ENCODE measurements around the gene EIF3K.

EIF3K gene

DNA sequence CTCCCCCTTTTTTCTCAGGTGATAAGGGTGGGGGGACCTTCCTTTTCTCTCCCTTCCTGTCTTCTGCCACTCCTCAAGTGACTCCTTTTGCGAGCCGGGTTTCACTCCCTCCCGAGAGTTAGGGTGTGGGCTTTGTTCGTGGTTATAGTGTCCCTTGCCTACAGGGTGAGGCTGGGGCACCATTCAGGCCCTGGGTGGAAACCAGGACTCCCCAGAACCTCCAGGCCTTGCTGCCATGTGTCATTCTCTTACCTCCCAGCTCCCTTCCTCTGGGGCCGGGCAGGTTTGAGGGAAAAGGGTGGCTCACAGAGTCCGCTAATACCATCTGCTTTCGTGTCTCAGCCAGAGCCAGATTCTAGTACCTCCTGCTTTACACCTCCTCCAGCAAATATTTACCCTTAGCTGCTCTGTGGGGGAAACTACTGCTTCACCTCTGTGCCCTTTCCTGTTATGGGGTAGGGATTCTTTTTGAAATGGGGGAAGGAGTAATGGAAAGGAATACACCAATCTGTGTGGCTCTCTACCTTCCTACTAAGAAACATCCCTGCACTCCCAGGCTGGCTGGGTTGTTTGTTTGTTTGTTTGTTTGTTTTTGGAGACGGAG lies 31.3 kb downstream of the EIF3K start:
- DNase-seq: no peak

DNA sequence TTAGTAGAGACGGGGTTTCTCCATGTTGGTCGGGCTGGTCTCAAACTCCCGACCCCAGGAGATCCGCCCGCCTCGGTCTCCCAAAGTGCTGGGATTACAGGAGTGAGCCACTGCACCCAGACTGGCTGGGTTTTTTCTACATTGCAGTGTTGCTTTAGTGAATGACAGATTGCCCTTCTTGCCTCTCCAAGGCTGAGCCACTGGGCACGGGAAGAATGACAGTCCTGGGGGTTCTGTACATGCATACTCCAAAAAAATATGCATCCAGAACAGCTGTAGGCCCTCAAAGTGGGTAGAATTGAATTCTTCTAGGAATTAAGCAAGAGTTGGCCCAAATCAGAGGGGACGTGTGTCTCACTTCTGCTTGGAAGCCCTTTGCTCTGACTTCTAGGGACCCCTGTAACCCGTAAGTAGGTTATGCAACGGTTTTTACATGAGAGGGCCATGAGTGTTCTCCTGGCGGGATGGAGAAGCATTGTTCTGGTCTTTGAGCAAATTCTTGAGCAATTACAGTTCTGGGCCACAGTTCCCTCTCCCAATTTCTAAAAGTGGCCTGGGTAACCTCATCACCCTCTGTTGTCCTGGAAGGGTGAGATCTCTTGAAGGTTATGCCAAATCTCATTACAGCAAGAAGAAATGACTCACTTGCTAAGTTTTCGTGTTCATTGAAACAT lies 32.1 kb downstream of the EIF3K start:
- DNase-seq: peak; percentile 72

DNA sequence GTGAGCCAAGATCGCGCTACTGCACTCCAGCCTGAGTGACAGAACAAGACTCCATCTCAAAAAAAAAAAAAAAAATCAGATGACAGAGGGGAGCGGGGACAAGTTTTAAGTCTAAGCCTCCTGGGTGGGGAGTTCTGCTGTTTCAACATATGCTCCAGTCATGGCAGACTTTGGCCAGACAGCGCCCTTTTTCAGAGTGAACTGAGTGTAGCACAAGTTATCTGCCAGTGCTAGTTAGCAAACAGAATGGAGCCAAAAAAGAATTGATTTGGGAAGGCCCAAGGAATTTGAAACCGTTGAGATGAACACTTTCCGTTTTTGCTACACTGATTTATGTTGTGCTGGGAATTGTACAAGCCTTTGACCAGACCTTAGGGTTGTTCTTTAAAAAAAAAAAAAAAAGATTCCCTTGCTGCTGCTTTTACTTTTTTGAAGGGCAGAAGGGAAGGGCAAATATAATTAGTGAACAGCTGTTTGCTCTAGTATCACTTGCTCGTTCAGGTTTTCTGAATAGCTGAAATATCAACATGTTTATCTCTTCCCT lies 34.1 kb downstream of the EIF3K start:
- peak; percentile 45 for DNase-seq

DNA sequence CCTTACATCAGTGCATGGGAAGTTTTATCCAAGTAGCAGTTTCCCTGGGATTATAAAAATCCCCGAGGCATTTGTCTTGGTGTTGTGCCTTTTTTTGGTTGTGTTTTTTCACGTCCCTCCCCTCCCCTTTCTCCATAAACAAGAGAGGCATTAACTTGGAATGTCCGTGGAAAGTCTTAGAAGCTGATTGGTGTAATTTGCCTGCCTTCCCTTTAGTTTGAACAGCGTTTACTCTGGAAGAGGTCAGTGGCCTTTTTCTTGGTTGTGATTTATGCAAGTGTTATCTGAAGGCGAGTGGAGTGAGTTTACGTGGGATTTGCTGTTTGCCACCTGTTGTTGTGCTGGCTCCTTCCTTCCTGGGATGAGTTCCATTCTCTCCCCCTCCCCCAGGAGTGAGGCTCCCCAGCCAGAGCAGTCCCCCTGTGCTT lies 35.7 kb downstream of the EIF3K start:
- DNase-seq: peak; percentile 77

DNA sequence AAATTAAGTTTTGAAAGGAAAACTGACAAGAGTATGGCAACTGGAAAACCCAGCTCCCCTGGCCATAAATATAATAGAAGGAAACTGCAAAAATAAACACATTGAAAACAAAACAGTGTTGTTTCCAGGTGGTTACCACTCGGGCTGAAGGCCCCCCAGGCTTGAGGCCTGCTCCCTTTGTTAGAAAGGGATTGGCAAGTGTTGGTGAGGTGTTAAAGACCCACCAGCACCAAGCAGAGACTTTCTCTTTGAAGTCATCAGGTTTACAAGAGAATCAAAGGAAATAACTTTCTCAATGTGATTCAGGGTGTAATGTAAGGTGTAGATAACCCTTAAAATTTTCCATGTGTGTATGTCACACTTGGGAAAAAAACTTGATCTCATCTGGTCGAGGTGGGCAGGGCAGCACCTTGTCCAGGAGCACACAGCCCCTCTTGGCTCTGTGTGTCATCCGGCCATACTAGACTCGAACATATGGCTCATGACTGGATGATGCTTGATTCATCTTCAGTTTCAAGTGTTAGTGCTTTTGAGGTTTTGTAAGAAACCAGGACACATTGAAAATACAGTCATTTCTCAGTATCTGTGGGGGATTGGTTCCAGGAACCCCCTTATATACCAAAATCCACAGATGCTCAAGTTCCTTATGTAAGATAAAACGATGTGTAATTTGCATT lies 36.3 kb downstream of the EIF3K start:
- peak; percentile 42 for DNase-seq

DNA sequence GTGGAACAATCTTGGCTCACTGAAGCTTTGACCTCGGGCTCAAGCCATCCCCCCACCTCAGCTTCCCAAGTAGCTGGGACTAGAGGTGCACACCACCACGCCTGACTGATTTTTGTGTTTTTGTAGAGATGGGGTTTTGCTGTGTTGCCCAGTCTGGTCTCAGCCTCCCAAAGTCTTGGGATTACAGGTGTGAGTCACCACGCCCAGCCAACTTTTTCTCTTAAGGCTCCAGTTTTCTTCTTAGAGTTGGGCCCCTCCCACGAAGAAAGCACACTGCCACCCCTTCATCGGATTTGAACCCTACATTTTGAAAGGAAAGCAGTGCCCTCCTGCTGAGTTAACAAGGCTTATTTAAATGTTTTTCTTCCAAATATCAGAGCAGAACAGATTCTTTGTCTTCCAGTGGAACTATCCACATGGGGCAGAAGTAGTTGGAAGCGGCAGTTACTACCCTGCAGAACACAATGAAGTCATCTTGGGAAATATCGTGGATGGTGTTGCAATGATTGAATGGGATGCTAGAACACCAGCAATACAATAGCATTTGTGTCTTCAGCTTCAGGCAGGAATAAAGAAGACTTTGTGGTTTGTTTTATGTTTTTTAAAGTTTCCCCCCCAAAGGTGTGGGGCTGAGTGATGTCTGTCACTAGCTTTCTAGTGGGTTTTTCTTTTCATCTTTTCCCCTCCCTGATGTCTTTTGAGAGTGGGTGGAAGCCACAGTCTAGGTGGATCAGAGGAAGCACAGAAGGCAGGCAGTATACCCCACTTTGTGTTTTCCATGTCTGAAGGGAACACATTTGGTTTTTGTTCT lies 37.4 kb downstream of the EIF3K start:
- peak; percentile 63 for DNase-seq

DNA sequence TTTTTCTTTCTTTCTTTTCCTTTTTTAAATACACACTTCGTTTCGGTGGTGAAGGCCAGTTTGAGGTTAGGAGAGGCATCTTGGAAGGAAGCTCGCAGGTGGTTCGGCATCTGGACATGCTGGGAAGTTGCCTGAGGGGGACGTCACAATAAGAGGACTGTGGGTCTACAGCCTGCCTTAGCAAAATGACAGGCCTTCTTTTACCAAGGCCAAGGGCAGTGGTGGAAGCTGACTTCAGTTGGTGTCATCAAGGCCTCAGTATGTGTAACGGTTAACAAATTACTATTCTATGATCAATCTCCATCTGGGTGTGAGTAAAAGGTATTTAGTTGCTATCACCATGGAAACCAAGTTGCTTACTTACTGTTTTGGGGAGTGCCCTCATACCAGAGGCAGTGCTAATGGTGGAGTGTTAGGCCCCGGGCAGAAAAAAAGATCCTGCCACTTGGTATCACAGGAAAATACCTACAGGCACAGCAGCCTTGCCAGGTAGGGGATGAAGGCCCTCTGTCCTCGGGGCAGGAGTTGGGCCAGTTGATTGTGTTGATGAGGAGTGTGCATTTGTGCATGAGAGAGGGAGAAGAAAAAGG lies 38.7 kb downstream of the EIF3K start:
- peak; percentile 94 for DNase-seq

DNA sequence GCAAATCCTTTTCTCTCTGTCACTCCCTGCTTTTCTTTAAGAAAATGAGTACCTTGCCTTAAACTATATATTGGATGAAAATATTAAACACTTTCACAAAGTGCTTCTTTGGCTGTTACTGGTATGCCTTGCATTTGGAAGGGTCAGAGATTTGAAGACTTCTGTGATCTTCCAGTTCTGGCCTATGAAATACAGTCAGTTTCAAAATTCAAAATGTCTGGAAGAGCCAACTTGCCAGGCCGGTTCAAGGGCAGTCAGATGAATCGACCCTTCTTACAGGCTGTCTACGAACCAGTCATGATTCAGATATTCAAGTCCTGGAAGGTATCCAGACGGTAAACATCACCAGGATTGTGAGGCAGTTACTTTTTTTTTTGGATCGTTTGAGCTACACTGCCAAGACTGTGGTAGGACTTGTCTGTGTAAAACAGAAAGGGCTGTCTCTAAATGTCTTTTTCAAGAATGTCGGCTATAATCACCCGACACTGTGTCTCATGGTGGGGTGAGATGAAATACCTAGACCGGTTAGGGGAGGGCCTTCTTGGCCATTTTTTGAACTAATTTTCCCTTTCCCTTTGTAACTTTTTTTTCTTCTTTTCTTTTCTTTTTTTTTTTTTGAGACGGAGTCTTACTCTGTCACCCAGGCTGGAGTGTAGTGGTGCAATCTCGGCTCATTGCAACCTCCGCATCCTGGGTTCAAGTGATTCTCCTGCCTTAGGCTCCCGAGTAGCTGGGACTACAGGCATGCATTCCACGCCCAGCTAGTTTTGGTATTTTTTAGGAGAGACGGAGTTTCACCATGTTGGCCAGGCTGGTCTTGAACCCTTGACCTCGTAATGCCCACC lies 39.7 kb downstream of the EIF3K start:
- peak; percentile 100 for DNase-seq

DNA sequence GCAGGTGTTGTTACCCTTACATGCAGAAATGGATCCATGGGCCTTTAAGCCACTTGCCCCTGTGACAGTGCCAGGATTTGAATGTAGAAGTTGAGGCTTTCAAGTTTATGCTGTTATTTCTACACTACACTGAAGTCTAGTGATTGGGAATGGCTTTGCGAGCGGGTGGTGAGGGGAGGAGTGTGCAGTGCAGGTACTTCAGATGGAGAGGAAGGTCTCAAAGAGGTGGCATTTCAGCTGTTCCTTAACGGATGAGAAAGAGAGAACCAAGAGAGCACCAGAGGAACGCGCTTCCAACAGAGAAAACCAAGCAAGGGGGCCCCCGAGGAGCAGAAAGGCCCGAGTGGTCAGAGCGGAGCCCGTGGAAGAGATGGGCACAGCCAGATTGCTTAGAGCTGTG lies 41.7 kb downstream of the EIF3K start:
- DNase-seq: no peak

DNA sequence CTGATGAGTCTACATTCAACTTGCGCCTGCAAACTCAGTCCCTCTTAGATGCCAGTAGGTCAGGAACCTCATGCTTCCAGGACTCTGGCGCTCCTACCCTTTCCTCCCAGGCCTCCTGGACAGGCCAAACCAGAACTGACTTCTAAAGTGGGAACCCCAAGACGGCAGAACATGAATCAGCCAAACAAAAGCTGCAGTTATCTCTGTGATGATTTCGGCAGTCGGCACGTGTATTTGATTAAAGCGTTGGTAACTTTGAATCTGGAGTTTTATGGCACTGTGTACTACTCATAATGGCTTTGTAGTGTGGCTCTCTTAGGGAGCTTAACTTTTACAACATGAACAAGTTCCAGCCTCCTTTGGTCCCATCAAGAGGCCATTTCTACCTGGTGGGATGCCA lies 42.1 kb downstream of the EIF3K start:
- DNase-seq: no peak

DNA sequence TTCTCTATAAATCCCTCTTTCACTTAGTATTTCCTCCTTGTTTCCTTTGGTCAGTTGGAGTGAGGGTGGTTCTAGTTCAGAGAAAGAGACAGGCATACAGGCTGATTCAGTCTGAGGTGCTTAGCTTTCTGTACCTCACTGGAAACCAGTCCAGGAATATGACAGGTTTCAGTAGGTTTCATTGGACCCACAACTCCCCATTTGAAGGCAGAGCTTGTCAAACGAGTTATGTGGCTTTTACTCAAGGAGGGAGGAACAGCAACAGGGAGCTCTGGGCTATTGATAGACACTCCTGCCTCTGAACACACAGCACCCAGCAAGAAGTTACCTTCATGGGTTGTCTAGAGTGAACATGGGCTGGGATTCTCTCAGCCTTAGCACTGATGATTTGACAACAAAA lies 43.0 kb downstream of the EIF3K start:
- DNase-seq: no peak

DNA sequence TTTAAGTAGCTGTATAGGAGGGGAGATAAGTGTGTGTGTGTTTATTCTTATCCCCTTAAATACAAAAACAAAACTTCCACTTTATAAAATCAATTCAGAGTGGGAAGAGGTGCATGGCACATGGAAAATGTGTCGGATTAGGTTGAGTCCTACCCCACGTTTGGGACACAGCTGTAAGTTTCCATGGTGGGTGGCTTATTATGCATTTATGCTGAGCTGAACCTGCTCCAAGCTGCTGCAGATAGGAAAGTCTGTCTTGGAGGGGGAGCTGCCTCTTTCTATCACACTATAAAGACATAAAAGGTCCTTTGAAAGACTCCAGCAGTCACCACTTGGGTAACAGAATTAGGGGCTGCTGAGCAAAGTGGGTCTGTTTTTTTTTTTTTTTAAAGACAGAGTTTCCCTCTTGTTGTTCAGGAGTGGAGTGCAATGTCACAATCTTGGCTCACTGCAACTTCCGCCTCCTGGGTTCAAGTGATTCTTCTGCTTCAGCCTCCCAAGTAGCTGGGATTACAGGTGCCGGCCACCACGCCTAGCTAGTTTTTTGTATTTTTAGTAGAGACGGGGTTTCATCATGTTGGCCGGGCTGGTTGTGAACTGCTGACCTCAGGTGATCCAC lies 43.7 kb downstream of the EIF3K start:
- no peak for DNase-seq

DNA sequence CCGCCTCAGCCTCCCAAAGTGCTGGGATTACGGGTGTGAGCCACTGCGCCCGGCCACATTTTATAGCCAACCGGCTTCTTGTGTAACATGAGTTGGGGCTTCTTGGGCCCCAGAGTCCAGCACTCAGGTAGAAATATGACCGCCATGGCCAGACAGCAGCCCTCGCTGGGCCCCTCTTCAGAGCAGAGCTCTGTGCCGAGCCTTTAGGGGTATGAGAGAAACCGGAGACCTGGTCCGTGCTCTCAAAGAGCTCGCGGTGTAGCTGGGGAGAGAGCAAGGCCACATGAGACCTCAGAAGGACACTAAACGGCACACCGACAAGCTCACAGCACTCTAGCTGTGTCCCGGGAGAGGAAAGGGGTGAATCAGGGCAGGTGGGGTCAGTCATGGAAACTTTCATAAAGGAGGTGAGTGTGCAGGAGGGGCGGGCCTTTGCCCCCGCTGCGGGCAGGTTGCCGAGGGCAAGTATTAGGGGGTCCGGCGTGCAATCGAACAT lies 44.2 kb downstream of the EIF3K start:
- DNase-seq: no peak

DNA sequence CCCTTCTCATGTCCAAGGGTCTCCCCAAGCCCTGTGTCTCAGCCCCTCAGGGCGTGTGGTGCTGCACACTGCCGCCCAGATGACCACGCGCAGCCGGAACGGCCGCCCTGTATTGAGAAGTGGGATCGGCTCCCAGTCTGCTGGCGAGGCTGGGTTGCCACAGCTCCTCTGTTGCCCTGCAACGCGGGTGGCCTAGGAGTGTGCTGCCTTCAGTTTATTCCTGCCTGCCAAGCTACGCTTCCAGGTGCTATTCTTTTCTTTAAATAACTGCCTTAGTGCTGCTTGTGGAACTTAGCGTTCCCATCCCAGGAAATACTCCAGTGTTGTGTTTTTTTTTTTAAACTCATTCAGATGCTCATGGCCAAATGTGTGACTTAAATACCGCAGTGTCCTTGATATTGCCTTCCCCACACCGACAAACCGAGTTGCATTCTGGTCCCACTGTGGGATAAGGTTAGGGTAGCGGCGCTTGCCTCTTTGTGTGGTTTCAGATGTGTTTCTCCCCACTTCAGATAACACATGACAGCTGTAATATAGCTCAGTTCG lies 45.0 kb downstream of the EIF3K start:
- no peak for DNase-seq

DNA sequence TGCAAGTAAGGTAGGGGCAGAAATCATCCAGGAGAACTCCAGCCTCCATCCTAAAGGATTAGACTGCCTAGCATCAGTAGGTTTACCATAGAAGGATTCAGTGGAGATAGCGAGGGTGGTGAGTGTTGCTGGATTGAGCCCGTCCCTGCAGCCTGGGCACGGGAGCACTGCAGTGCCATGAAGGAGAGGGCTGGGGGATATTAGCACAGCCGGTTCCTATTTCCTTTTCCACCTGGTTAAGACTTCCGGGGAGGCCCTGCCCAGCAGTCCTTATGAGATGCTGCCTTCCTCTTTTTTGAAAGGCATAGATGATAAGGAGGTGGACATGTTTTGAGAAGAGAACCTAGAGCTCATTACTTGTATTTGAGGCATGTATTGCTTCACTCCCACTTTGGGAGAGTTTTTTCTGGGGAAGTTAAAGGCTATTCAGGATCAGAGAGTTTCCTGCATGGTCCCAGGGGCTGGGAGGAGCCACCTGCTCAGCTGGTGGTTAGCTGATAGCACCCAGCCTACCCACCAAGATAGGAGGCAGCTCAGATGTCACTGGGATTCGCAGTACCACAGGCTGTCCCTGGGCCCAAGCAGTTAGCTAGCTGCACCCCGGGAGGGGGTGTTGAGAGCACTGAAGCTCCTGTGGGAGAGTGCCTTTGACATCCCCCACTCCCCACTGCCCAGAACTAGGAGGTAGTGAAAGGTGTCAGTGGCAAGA lies 45.7 kb downstream of the EIF3K start:
- no peak for DNase-seq

DNA sequence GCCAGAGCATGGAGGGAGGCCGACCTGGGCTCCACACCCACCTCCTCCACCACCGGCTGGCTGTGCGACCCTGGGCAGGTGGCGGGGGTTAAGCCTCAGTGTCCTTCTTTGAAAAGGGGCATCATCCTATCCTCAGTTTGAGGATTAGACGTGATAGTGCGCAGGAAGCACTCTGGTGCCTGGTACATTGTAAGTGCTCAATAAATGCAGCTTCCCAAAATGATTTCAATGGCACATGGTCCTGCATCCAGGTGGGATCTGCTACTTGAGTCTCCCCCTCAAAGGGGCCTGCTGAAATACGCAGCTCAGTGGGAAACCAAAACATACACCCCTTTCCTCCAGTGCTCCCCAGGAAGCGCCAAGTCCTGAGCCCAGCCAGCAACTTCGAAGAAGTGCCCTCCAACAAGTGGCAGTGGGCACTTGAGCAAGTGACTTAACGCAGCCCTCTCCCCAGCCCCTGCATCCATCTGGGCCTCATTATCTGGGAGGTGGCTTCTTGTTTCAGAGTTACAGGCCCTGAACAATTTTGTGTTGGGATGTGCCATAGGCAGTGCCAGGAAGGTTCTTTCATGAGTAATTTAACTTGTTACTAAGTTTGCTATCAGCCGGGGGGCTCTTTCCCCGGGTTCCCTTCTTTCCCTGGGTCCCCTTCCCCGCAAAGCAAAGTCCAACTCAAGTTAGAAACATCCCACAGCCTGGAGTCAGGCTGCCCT lies 46.4 kb downstream of the EIF3K start:
- peak; percentile 40 for DNase-seq

DNA sequence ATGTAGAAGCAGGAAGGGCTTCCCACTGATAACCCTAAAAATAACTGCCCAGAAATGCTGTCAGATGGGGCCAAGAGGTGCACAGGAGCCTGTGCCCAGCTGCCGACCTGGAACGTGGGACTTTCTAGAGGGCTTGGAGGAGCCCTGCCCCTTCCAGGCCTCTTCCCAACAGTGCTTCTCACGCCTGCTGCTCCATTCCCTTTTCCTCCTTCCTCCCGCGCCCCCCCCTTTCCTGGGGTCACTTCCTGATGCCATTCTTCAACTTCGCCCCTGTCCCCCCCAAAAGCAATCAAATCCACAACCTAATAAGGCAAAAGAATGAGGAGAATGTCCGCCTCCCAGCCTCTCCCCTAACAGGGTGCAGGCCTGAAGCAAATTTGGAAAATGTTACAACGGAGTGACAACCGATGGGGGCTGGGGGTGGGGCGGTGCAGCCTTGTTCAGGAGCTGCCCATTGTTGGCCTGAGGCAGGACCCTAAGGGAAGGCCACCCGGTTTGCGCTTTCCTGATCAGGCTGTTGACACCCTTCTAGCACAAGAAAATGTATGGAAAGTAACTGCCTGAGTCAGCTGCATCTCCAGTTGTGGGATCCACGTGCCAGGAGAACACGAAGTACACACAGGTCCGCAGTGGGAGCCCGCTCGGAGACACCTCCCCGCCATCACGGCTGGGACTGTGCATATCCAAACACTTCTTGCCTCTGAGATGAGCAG lies 47.1 kb downstream of the EIF3K start:
- DNase-seq: peak; percentile 96

Measured in fibroblast of skin of back (primary cell).